Testis (tissue), 2 donors: ENCODE results near the gene USP32.

ENCODE experiments used
- CTCF ChIP-seq, 3 experiments: fragments of 450-650 bp in 2 of 3; fragments of 200-600 bp in 1 of 3; sonication (generic) in 1 of 3; IDR thresholded peaks; one replicate each; pipeline ENCODE4 v1.5.1; 2016 to 2019; ENCODE audit warnings: antibody characterized with exemption in 3 of 3, mild to moderate bottlenecking in 2 of 3, moderate library complexity in 1 of 3
- POLR2A ChIP-seq: fragments of 450-650 bp; IDR thresholded peaks from one replicate; pipeline ENCODE4 v1.6.1; 2017; ENCODE audit warnings: antibody characterized with exemption, mild to moderate bottlenecking, moderate library complexity

- TF ChIP-seq CTCF (IDR thresholded peaks at IDR 0.05) (no peak), POLR2A (no peak)
These were observed 254.2 kb downstream of the USP32 start for GRCh38 chr17:60137731-60138130.
